Neural cell (in vitro differentiated cells): ENCODE results near the gene ACTMAP. TPM values are rescaled to one million over a fixed set of nuclear protein-coding genes. Genes with fewer than 3 reads are reported as not detected.

Source experiments
- H2AFZ ChIP-seq: fragments of 200-600, 300-800 bp; sonication (generic), shearing (Covaris generic); 2 replicates; pipeline ENCODE4 v1.6.0; 2014; ENCODE audit warnings: low read depth, mild to moderate bottlenecking, antibody characterized with exemption, low read length, moderate library complexity
- H3F3A ChIP-seq: fragments of 200-600 bp; shearing (Covaris generic); 2 replicates; pipeline ENCODE4 v1.6.1; 2016; ENCODE audit warnings: mild to moderate bottlenecking, moderate library complexity, mixed read lengths, antibody characterized with exemption, low read length; ENCODE audit not compliant: insufficient read depth, poor library complexity, severe bottlenecking
- H3K27ac ChIP-seq: fragments of 200-600, 300-800 bp; sonication (generic), shearing (Covaris generic); 2 replicates; pipeline ENCODE4 v1.5.1; 2014; ENCODE audit warnings: mild to moderate bottlenecking, low read length, moderate library complexity
- H3K27me3 ChIP-seq: fragments of 300-800, 200-600 bp; sonication (generic), shearing (Covaris generic); 2 replicates; pipeline ENCODE4 v1.6.0; 2014; ENCODE audit warnings: mild to moderate bottlenecking, low read depth, low read length, moderate library complexity; ENCODE audit not compliant: insufficient read depth
- H3K36me3 ChIP-seq: fragments of 300-800, 200-600 bp; sonication (generic), shearing (Covaris generic); 2 replicates; pipeline ENCODE4 v1.5.1; 2014; ENCODE audit warnings: mild to moderate bottlenecking, antibody characterized with exemption, low read length, moderate library complexity; ENCODE audit not compliant: insufficient read depth
- H3K4me2 ChIP-seq: fragments of 300-800, 200-600 bp; sonication (generic), shearing (Covaris generic); 2 replicates; pipeline ENCODE4 v1.6.0; 2014; ENCODE audit warnings: mild to moderate bottlenecking, low read length
- H3K4me3 ChIP-seq: fragments of 300-800, 200-600 bp; sonication (generic), shearing (Covaris generic); 2 replicates; pipeline ENCODE4 v1.5.1; 2014; ENCODE audit warnings: mild to moderate bottlenecking, low read length, moderate library complexity
- H3K79me2 ChIP-seq: fragments of 200-600 bp; shearing (Covaris generic); replicated peaks from 2 replicates; pipeline ENCODE4 v1.6.0; 2014; ENCODE audit warnings: mild to moderate bottlenecking, low read length, moderate library complexity; ENCODE audit not compliant: insufficient read depth
- H3K9ac ChIP-seq: fragments of 300-800, 200-600 bp; sonication (generic), shearing (Covaris generic); 2 replicates; pipeline ENCODE4 v1.6.1; 2016; ENCODE audit warnings: mild to moderate bottlenecking, low read length, mixed read lengths
- H3K9me2 ChIP-seq: fragments of 200-600 bp; shearing (Covaris generic); 2 replicates; pipeline ENCODE4 v1.6.1; 2016; ENCODE audit warnings: mild to moderate bottlenecking, low read length, mixed read lengths; ENCODE audit not compliant: insufficient read depth
- H3K9me3 ChIP-seq: fragments of 200-600, 300-800 bp; sonication (generic), shearing (Covaris generic); 2 replicates; pipeline ENCODE4 v1.6.1; 2016; ENCODE audit warnings: mild to moderate bottlenecking, mixed run types, low read length, moderate library complexity, mixed read lengths
- H4K20me1 ChIP-seq: fragments of 200-600 bp; shearing (Covaris generic); 2 replicates; pipeline ENCODE4 v1.6.1; 2016; ENCODE audit warnings: mild to moderate bottlenecking, mixed run types; ENCODE audit not compliant: insufficient read depth
- CTCF ChIP-seq: fragments of 450-650 bp; IDR thresholded peaks from 2 replicates; pipeline ENCODE4 v1.5.1; 2014; ENCODE audit warnings: antibody characterized with exemption, mild to moderate bottlenecking, moderate library complexity; ENCODE audit not compliant: poor library complexity, severe bottlenecking
- EP300 ChIP-seq: fragments of 450-650 bp; conservative IDR thresholded peaks from 2 replicates; pipeline ENCODE4 v1.6.1; 2014; ENCODE audit warnings: antibody characterized with exemption, mild to moderate bottlenecking, moderate library complexity; ENCODE audit not compliant: poor library complexity, severe bottlenecking
- EZH2 ChIP-seq: fragments of 200-600, 300-800 bp; shearing (Covaris generic), sonication (generic); IDR thresholded peaks from 2 replicates; pipeline ENCODE4 v1.6.1; 2014; ENCODE audit warnings: antibody characterized with exemption, low read length, borderline replicate concordance, mild to moderate bottlenecking; ENCODE audit not compliant: insufficient read depth, poor library complexity, severe bottlenecking
- MXI1 ChIP-seq: fragments of 450-650 bp; conservative IDR thresholded peaks from 2 replicates; pipeline ENCODE4 v1.6.1; 2014; ENCODE audit warnings: antibody characterized with exemption, mild to moderate bottlenecking; ENCODE audit not compliant: poor library complexity, severe bottlenecking
- POLR2AphosphoS5 ChIP-seq: IDR thresholded peaks from 2 replicates; pipeline ENCODE4 v1.6.1; 2012
- RAD21 ChIP-seq: fragments of 450-650 bp; conservative IDR thresholded peaks from 2 replicates; pipeline ENCODE4 v1.6.1; 2014; ENCODE audit warnings: antibody characterized with exemption, mild to moderate bottlenecking, moderate library complexity
- REST ChIP-seq: IDR thresholded peaks from 2 replicates; pipeline ENCODE4 v1.6.1; 2012; ENCODE audit warnings: borderline replicate concordance
- SMC3 ChIP-seq: fragments of 450-650 bp; conservative IDR thresholded peaks from 2 replicates; pipeline ENCODE4 v1.6.1; 2014; ENCODE audit warnings: antibody characterized with exemption, mild to moderate bottlenecking, moderate library complexity; ENCODE audit not compliant: poor library complexity
- TAF1 ChIP-seq: IDR thresholded peaks from 2 replicates; pipeline ENCODE4 v1.6.1; 2012; ENCODE audit warnings: low read depth
- polyA plus RNA-seq: library from polyadenylated mRNA; depleted of rRNA; stranded (reverse); fragments of >200 nt; gene quantifications from 2 replicates; pipeline ENCODE4 v1.2.3, GENCODE V29; 2014

Gene ACTMAP
- polyA plus RNA-seq, 1 donor from 2014 or later = not detected

GRCh38 chr19:40703029-40703755 is 47.1 kb downstream of the ACTMAP start:
- no peaks in the 10 kb centered on the region for H4K20me1 ChIP-seq
- no peak overlapping the region for H2AFZ ChIP-seq
- no peaks in the 10 kb centered on the region for H3K9me3 ChIP-seq
- TF ChIP-seq CTCF (no peak), MXI1 (no peak), EZH2 (no peak), REST (no peak), TAF1 (no peak), SMC3 (no peak), EP300 (no peak), RAD21 (no peak), POLR2AphosphoS5 (no peak)
- H3F3A ChIP-seq = no peaks in the 10 kb centered on the region
- no peak overlapping the region for H3K4me3 ChIP-seq
- no peak overlapping the region for H3K4me2 ChIP-seq
- H3K27ac ChIP-seq = no peak overlapping the region
- no peaks in the 10 kb centered on the region for H3K9me2 ChIP-seq
- no peaks in the 10 kb centered on the region for H3K79me2 ChIP-seq
- no peaks in the 10 kb centered on the region for H3K27me3 ChIP-seq
- no peak overlapping the region for H3K9ac ChIP-seq
- peaks cover 8% of the 10 kb centered on the region for H3K36me3 ChIP-seq

- no peaks in the 10 kb centered on the region for H4K20me1 ChIP-seq
- no peak overlapping the region for H3K27ac ChIP-seq
- H3K9me3 ChIP-seq = no peaks in the 10 kb centered on the region
- H3K79me2 ChIP-seq = no peaks in the 10 kb centered on the region
- H3K9ac ChIP-seq = no peak overlapping the region
- no peak overlapping the region for H2AFZ ChIP-seq
- no peak for TF ChIP-seq SMC3
- TF ChIP-seq POLR2AphosphoS5 = no peak
- no peak for TF ChIP-seq CTCF
- TF ChIP-seq REST = no peak
- TF ChIP-seq EZH2 = no peak
- no peaks in the 10 kb centered on the region for H3F3A ChIP-seq
- H3K27me3 ChIP-seq = no peaks in the 10 kb centered on the region
- H3K9me2 ChIP-seq = no peaks in the 10 kb centered on the region
- peaks cover 8% of the 10 kb centered on the region for H3K36me3 ChIP-seq
- H3K4me2 ChIP-seq = no peak overlapping the region
- no peak overlapping the region for H3K4me3 ChIP-seq
These were observed 47.8 kb downstream of the ACTMAP start for GRCh38 chr19:40702337-40703012.
